B cell (primary cell): ENCODE results near the gene BAIAP2L1. TPM values are rescaled to one million over a fixed set of nuclear protein-coding genes. Genes with fewer than 3 reads are reported as not detected.
"Not testable (repeated sequence)": the region's sequence is repeated elsewhere in the genome, so short reads cannot be mapped to it uniquely, and the experiment has no call there.

ENCODE experiments used
- ATAC-seq: fragments of 200-7000 bp; cut with Tn5 transposase; one replicate; pipeline ENCODE4 v1.10.0; 2021; ENCODE audit warnings: low read depth, mild to moderate bottlenecking, moderate number of reproducible peaks, moderate library complexity
- CTCF ChIA-PET: fragments of 350-600 bp; sonication (Branson Sonifier 250); formaldehyde crosslinking; loops from one replicate; lab custom pipeline; 2021; ENCODE audit warnings: antibody characterized with exemption, inconsistent platforms; lab: Charles Lee
- POLR2A ChIA-PET: fragments of 350-600 bp; sonication (Branson Sonifier 250); formaldehyde crosslinking; loops from one replicate; lab custom pipeline; 2021; ENCODE audit warnings: antibody characterized with exemption; lab: Charles Lee
- DNase-seq: peaks from one replicate; pipeline ENCODE4 v3.0.0; 2013
- H2AFZ ChIP-seq: 2 replicates; pipeline ENCODE4 v1.6.1; 2012; ENCODE audit warnings: mild to moderate bottlenecking, low read depth, low read length; ENCODE audit not compliant: insufficient read depth, poor library complexity, severe bottlenecking
- H3K27ac ChIP-seq, 2 donors: 1 replicate in 1 of 2; 2 replicates in 1 of 2; pipeline ENCODE4 v1.5.1; 2012 to 2013; ENCODE audit warnings: low read length in 2 of 2, mild to moderate bottlenecking in 2 of 2, moderate library complexity in 1 of 2
- H3K27me3 ChIP-seq, 4 experiments: fragments of 200-600 bp in 1 of 4; sonication (generic) in 1 of 4; replicated peaks in 1 of 4; 1 replicate in 2 of 4; 2 replicates in 2 of 4; pipeline versions ENCODE4 v1.6.1 to v1.7.0; 2013 to 2016; ENCODE audit warnings: low read length in 3 of 4, mild to moderate bottlenecking in 2 of 4, mixed read lengths in 1 of 4, moderate library complexity in 1 of 4; ENCODE audit not compliant: insufficient read depth in 4 of 4, control insufficient read depth in 3 of 4; ENCODE audit errors: control extremely low read depth in 1 of 4
- H3K36me3 ChIP-seq, 2 experiments: replicated peaks in 1 of 2; 1 replicate in 1 of 2; 2 replicates in 1 of 2; pipeline versions ENCODE4 v1.6.1 to v1.7.1; 2013; ENCODE audit warnings: low read length in 1 of 2; ENCODE audit not compliant: insufficient read depth in 2 of 2, control insufficient read depth in 1 of 2; ENCODE audit errors: control extremely low read depth in 1 of 2, extremely low read depth in 1 of 2
- H3K4me1 ChIP-seq, 2 donors: fragments of 200-600 bp in 1 of 2; sonication (generic) in 1 of 2; 1 replicate in 1 of 2; 2 replicates in 1 of 2; pipeline versions ENCODE4 v1.5.1 to v1.6.1; 2013 to 2017; ENCODE audit warnings: low read length in 2 of 2; ENCODE audit not compliant: control insufficient read depth in 2 of 2, insufficient read depth in 2 of 2
- H3K4me2 ChIP-seq: replicated peaks from 2 replicates; pipeline ENCODE3; 2012; ENCODE audit warnings: mild to moderate bottlenecking, low read depth, low read length; ENCODE audit not compliant: poor library complexity, severe bottlenecking
- H3K4me3 ChIP-seq, 5 experiments: fragments of 200-600 bp in 1 of 5; sonication (generic) in 1 of 5; 1 replicate in 3 of 5; 2 replicates in 2 of 5; pipeline versions ENCODE4 v1.5.1 to v1.7.0; 2011 to 2016; ENCODE audit warnings: low read length in 4 of 5, mild to moderate bottlenecking in 4 of 5, low read depth in 2 of 5, control low read depth in 1 of 5, moderate library complexity in 1 of 5; ENCODE audit not compliant: insufficient read depth in 1 of 5; ENCODE audit errors: control extremely low read depth in 1 of 5, extremely low read depth in 1 of 5
- H3K79me2 ChIP-seq: fragments of 200-600 bp; sonication (generic); one replicate; pipeline ENCODE4 v1.6.0; 2016; ENCODE audit warnings: low read length; ENCODE audit not compliant: control insufficient read depth, insufficient read depth
- H3K9ac ChIP-seq: fragments of 200-600 bp; sonication (generic); 2 replicates; pipeline ENCODE4 v1.6.1; 2017; ENCODE audit warnings: mild to moderate bottlenecking, low read length, moderate library complexity
- H3K9me3 ChIP-seq, 3 donors: one replicate each; pipeline versions ENCODE4 v1.6.1 to v1.7.1; 2013; ENCODE audit warnings: low read length in 2 of 3; ENCODE audit not compliant: control insufficient read depth in 2 of 3, insufficient read depth in 1 of 3; ENCODE audit errors: control extremely low read depth in 1 of 3
- H4K20me1 ChIP-seq: 2 replicates; pipeline ENCODE4 v1.6.0; 2012; ENCODE audit warnings: mild to moderate bottlenecking, low read length; ENCODE audit not compliant: insufficient read depth, control insufficient read depth, poor library complexity, severe bottlenecking
- H3K27ac Mint-ChIP-seq: one replicate; pipeline ENCODE4 v1.8.0; 2021; ENCODE audit warnings: mixed read lengths
- H3K27me3 Mint-ChIP-seq: one replicate; pipeline ENCODE4 v1.8.0; 2021; ENCODE audit warnings: mixed read lengths
- H3K4me1 Mint-ChIP-seq: one replicate; pipeline ENCODE4 v1.8.0; 2021; ENCODE audit warnings: mixed read lengths
- H3K4me3 Mint-ChIP-seq: one replicate; pipeline ENCODE4 v1.8.0; 2021; ENCODE audit warnings: mixed read lengths
- H3K9me3 Mint-ChIP-seq: one replicate; pipeline ENCODE4 v1.8.0; 2022; ENCODE audit warnings: mixed read lengths; ENCODE audit not compliant: insufficient read depth
- CTCF ChIP-seq: fragments of 200-600 bp; IDR thresholded peaks from one replicate; pipeline ENCODE4 v1.8.0; 2022; ENCODE audit warnings: antibody characterized with exemption, mild to moderate bottlenecking
- EZH2 ChIP-seq: IDR thresholded peaks from 2 replicates; pipeline ENCODE4 v1.6.1; 2012; ENCODE audit warnings: borderline replicate concordance, low read depth, mild to moderate bottlenecking, moderate library complexity, low read length; ENCODE audit not compliant: insufficient read depth, poor library complexity, severe bottlenecking
- WGBS: methylation state at CpG from one replicate; pipeline ENCODE4 v1.1.5; 2013; ENCODE audit warnings: missing lambda C conversion rate; ENCODE audit not compliant: insufficient coverage; 5-methylcytosine and 5-hydroxymethylcytosine counted together
- intact Hi-C: fragments of 100-400 bp; cut with micrococcal nuclease; formaldehyde crosslinking; loops from one replicate; pipeline ENCODE4 v1.10.0; 2022
- polyA plus RNA-seq: library from polyadenylated mRNA; depleted of rRNA; stranded (reverse); fragments of >200 nt; gene quantifications from 2 replicates; pipeline ENCODE4 v1.2.3, GENCODE V29; 2012
- total RNA-seq, 2 donors: library from RNA; stranded (reverse); fragments of 120-200 nt in 1 of 2; gene quantifications; 1 replicate in 1 of 2; 2 replicates in 1 of 2; pipeline versions ENCODE4 v1.2.3 to v1.2.4, GENCODE V29; 2013 to 2022

The BAIAP2L1 gene
- total and polyA plus RNA-seq, 2 donors (not counting 1 experiment from before 2014, with no cell fraction given): 1.5 to 3.7 TPM

DNA sequence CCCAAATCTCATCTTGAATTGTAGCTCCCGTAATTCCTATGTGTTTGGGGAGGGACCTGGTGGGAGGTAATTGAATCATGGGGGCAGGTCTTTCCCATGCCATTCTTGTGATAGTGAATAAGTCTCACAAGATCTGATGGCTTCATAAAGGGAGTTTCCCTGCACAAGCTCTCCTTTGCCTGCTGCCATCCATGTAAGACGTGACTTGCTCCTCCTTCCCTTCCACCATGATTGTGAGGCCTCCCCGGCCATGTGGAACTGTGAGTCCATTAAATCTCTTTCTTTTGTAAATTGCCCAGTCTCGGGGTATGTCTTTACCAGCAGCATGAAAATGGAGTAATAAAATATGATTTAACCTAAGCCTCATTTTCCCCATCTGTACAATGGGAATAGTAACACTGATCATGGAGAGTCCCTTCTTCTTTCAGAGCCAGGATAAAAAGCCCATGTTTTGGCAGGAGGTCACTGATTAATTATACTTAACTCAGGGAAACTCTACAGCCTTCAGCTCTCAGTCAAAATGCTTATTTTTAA lies 84.8 kb downstream of the BAIAP2L1 start:
- H3K27ac Mint-ChIP-seq, ATAC-seq, H3K9me3 ChIP-seq, H3K9ac ChIP-seq, H3K79me2 ChIP-seq, H2AFZ ChIP-seq, DNase-seq, H4K20me1 ChIP-seq, H3K9me3 Mint-ChIP-seq, H3K36me3 ChIP-seq, H3K27ac ChIP-seq: not testable (repeated sequence)
- peak overlapping the region; percentile 56 for H3K4me3 Mint-ChIP-seq
- H3K27me3 ChIP-seq: peaks cover 0 to 28% (median 16%) of the 10 kb centered on the region in 4 experiments
- H3K4me1 Mint-ChIP-seq: peaks cover 41% of the 10 kb centered on the region
- peak overlapping the region in 1 of 5 experiments; percentile 19 for H3K4me3 ChIP-seq
- intact Hi-C loops: loop anchor here (5.0 to 10.0 kb wide), 3 partner anchors 64 to 559 kb away; partner anchors contain the start of genes BAIAP2L1, TECPR1, TMEM130 and TRRAP
- peak overlapping the region; percentile 66 for H3K4me2 ChIP-seq
- CTCF ChIA-PET: interaction anchor here (0.8 to 1.4 kb wide), 3 partner anchors 37 to 106 kb away, joined by 3 to 5 read pairs (median 3); partner anchors contain the start of gene BAIAP2L1
- POLR2A ChIA-PET: interaction anchor here (0.5 kb wide), 1 partner anchor 554 kb away, joined by 6 read pairs; no protein-coding TSS in a partner anchor
- whole genome bisulfite sequencing: no CpG with 5 or more reads among the region's 4 CpGs
- H3K27me3 Mint-ChIP-seq: peaks cover 24% of the 10 kb centered on the region
- H3K4me1 ChIP-seq: peaks cover 26 to 41% of the 10 kb centered on the region in 2 donors

GRCh38 chr7:98315318-98315993 lies 85.4 kb downstream of the BAIAP2L1 start:
- TF ChIP-seq EZH2 (no peak), CTCF (no peak)
- H3K36me3 ChIP-seq: no peaks in the 10 kb centered on the region
- peak overlapping the region; percentile 56 for H3K4me3 Mint-ChIP-seq
- ChIA-PET POLR2A (interaction anchor here (0.6 to 1.2 kb wide), 2 partner anchors 35 to 1005 kb away, joined by 3 to 4 read pairs; no protein-coding TSS in a partner anchor), CTCF (interaction anchor here (1.0 to 1.9 kb wide), 4 partner anchors 21 to 86 kb away, joined by 3 to 7 read pairs (median 4); partner anchors contain the start of gene BAIAP2L1)
- WGBS: 49% methylated on average over 5 of the region's 13 CpGs
- peak overlapping the region; percentile 66 for H3K4me2 ChIP-seq
- H4K20me1 ChIP-seq: no peaks in the 10 kb centered on the region
- H3K27me3 ChIP-seq: peaks cover 0 to 28% (median 16%) of the 10 kb centered on the region in 4 experiments
- H3K9ac ChIP-seq: no peak overlapping the region
- ATAC-seq (peak; percentile 57), DNase-seq (peak; percentile 79)
- H3K27ac ChIP-seq: peak overlapping the region; percentile 72 to 87
- H3K9me3 ChIP-seq: peaks cover 0 to 2% (median 0%) of the 10 kb centered on the region in 3 donors
- peak overlapping the region in 1 of 5 experiments; percentile 23 for H3K4me3 ChIP-seq
- no peak overlapping the region for H2AFZ ChIP-seq
- H3K4me1 Mint-ChIP-seq: peaks cover 41% of the 10 kb centered on the region
- no peak overlapping the region for H3K27ac Mint-ChIP-seq
- H3K27me3 Mint-ChIP-seq: peaks cover 24% of the 10 kb centered on the region
- no peaks in the 10 kb centered on the region for H3K9me3 Mint-ChIP-seq
- no peaks in the 10 kb centered on the region for H3K79me2 ChIP-seq
- H3K4me1 ChIP-seq: peaks cover 26 to 41% of the 10 kb centered on the region in 2 donors
- intact Hi-C loops: loop anchor here (5.0 to 10.0 kb wide), 3 partner anchors 63 to 559 kb away; partner anchors contain the start of genes BAIAP2L1, TECPR1, TMEM130 and TRRAP
